Endothelial cell of umbilical vein (primary cell): ENCODE results near the gene BAD. TPM values are rescaled to one million over a fixed set of nuclear protein-coding genes. Genes with fewer than 3 reads are reported as not detected.

Source experiments
- BruUV-seq: library from RNA; stranded (reverse); fragments of 400-500 nt; replicated peaks from 2 replicates; lab custom pipeline; 2021; lab: Mats Ljungman, UMichigan
- CTCF ChIA-PET: fragments of 300-600, 350-600 bp; sonication (Branson Sonifier 250); formaldehyde crosslinking; loops from one replicate; lab custom pipeline; 2021; ENCODE audit warnings: antibody characterized with exemption, inconsistent platforms; lab: Charles Lee
- POLR2A ChIA-PET: fragments of 300-600, 350-600 bp; sonication (Branson Sonifier 250); formaldehyde crosslinking; loops from one replicate; lab custom pipeline; 2021; ENCODE audit warnings: antibody characterized with exemption, inconsistent platforms; lab: Charles Lee
- DNase-seq: peaks from one replicate; pipeline ENCODE4 v3.0.0-alpha.2; 2011; ENCODE audit warnings: low read depth, low spot score
- FAIRE-seq: peaks from 2 replicates; lab custom pipeline; 2011; peaks lifted over from hg19 to GRCh38; lab: Jason Lieb, UNC
- H2AFZ ChIP-seq: 2 replicates; pipeline ENCODE4 v1.6.0; 2012; ENCODE audit warnings: low read depth, low read length, control low read depth, inconsistent platforms
- H3K27ac ChIP-seq: 2 replicates; pipeline ENCODE4 v1.5.1; 2011; ENCODE audit warnings: low read depth, mild to moderate bottlenecking, control low read depth, low read length, moderate library complexity; ENCODE audit not compliant: insufficient read depth
- H3K27me3 ChIP-seq, 2 experiments: 2 replicates each; pipeline versions ENCODE4 v1.6.0 to v1.6.1; 2011; ENCODE audit warnings: low read length in 2 of 2, mixed read lengths in 1 of 2; ENCODE audit not compliant: control insufficient read depth in 2 of 2, insufficient read depth in 2 of 2
- H3K36me3 ChIP-seq, 2 experiments: 2 replicates in 1 of 2; 3 replicates in 1 of 2; pipeline ENCODE4 v1.5.1; 2011; ENCODE audit warnings: low read length in 2 of 2, mild to moderate bottlenecking in 1 of 2, moderate library complexity in 1 of 2; ENCODE audit not compliant: control insufficient read depth in 2 of 2, insufficient read depth in 2 of 2; ENCODE audit errors: extremely low read depth in 1 of 2
- H3K4me1 ChIP-seq: 3 replicates; pipeline ENCODE4 v1.5.1; 2011; ENCODE audit warnings: mild to moderate bottlenecking, low read length; ENCODE audit not compliant: control insufficient read depth, insufficient read depth; ENCODE audit errors: extremely low read depth
- H3K4me2 ChIP-seq: 2 replicates; pipeline ENCODE4 v1.6.1; 2011; ENCODE audit warnings: low read length, control low read depth, mixed read lengths; ENCODE audit not compliant: insufficient read depth
- H3K4me3 ChIP-seq, 3 experiments: fragments of 200-600 bp in 1 of 3; sonication (generic), shearing (Covaris generic) in 1 of 3; replicated peaks in 1 of 3; 2 replicates each; pipeline ENCODE4 v1.5.1; 2011 to 2016; ENCODE audit warnings: control low read depth in 3 of 3, low read length in 3 of 3, mild to moderate bottlenecking in 2 of 3, inconsistent platforms in 1 of 3, low read depth in 1 of 3, moderate library complexity in 1 of 3; ENCODE audit not compliant: insufficient read depth in 1 of 3
- H3K79me2 ChIP-seq: 2 replicates; pipeline ENCODE4 v1.6.0; 2012; ENCODE audit warnings: low read length, inconsistent platforms; ENCODE audit not compliant: control insufficient read depth, insufficient read depth
- H3K9ac ChIP-seq: replicated peaks from 2 replicates; pipeline ENCODE3; 2011; ENCODE audit warnings: low read length, control low read depth; ENCODE audit not compliant: insufficient read depth; ENCODE audit errors: extremely low read depth
- H3K9me1 ChIP-seq: replicated peaks from 3 replicates; pipeline ENCODE4 v1.6.0; 2011; ENCODE audit warnings: mild to moderate bottlenecking, low read length; ENCODE audit not compliant: control insufficient read depth, insufficient read depth; ENCODE audit errors: extremely low read depth
- H3K9me3 ChIP-seq: replicated peaks from 2 replicates; pipeline ENCODE4 v1.5.1; 2012; ENCODE audit warnings: low read length, inconsistent platforms; ENCODE audit not compliant: control insufficient read depth, insufficient read depth
- H4K20me1 ChIP-seq: replicated peaks from 2 replicates; pipeline ENCODE3; 2011; ENCODE audit warnings: mild to moderate bottlenecking, low read length; ENCODE audit not compliant: control insufficient read depth, insufficient read depth; ENCODE audit errors: extremely low read depth
- EZH2 ChIP-seq: IDR thresholded peaks from 2 replicates; pipeline ENCODE4 v1.6.1; 2012; ENCODE audit warnings: borderline replicate concordance, low read depth, mild to moderate bottlenecking, moderate library complexity, low read length, inconsistent platforms; ENCODE audit not compliant: severe bottlenecking
- FOS ChIP-seq: IDR thresholded peaks from 2 replicates; pipeline ENCODE4 v1.6.1; 2011; ENCODE audit warnings: mild to moderate bottlenecking, low read length, moderate library complexity, borderline replicate concordance; ENCODE audit not compliant: insufficient read depth
- JUN ChIP-seq: IDR thresholded peaks from 2 replicates; pipeline ENCODE4 v1.6.1; 2011; ENCODE audit warnings: borderline replicate concordance, low read depth; ENCODE audit not compliant: insufficient read length, insufficient read depth
- POLR2A ChIP-seq: IDR thresholded peaks from 2 replicates; pipeline ENCODE4 v1.6.1; 2012; ENCODE audit warnings: low read depth, mild to moderate bottlenecking, control low read depth, low read length
- POLR2AphosphoS5 ChIP-seq: IDR thresholded peaks from 2 replicates; pipeline ENCODE4 v1.6.1; 2012; ENCODE audit warnings: low read depth, mild to moderate bottlenecking, control low read depth, low read length, moderate library complexity; ENCODE audit not compliant: insufficient read depth
- dilution Hi-C: fragments of 300-500 bp; cut with MboI; formaldehyde crosslinking; loops from one replicate; pipeline ENCODE4 v1.15.0; 2019; ENCODE audit warnings: low sequenced_read_pairs; ENCODE audit not compliant: extremely low pct_ligation_motif_present
- intact Hi-C: fragments of 100-400 bp; cut with micrococcal nuclease; formaldehyde crosslinking; loops from one replicate; pipeline ENCODE4 v1.10.0; 2022
- polyA plus RNA-seq, 4 experiments: library from polyadenylated mRNA; depleted of rRNA in 3 of 4; stranded (reverse) in 3 of 4; unstranded in 1 of 4; fragments of >200 nt; gene quantifications; 2 replicates each; pipeline versions ENCODE4 v1.2.1 to v1.2.3, GENCODE V29; 2011 to 2012; ENCODE audit warnings: missing spikeins in 1 of 4
- total RNA-seq: library from RNA; stranded (reverse); gene quantifications from 2 replicates; pipeline ENCODE4 v1.2.3, GENCODE V29; 2021
- TF ChIP-seq, protein P1 (sequence below), 2 donors: IDR thresholded peaks; 1 replicate in 1 of 2; 2 replicates in 1 of 2; pipeline ENCODE4 v1.5.1; 2011; ENCODE audit warnings: low read length in 2 of 2, mild to moderate bottlenecking in 2 of 2, moderate library complexity in 2 of 2, control low read depth in 1 of 2, inconsistent platforms in 1 of 2, low read depth in 1 of 2; ENCODE audit not compliant: insufficient read depth in 1 of 2; ENCODE audit errors: extremely low read depth in 1 of 2
- TF ChIP-seq, protein P2 (sequence below): IDR thresholded peaks from 2 replicates; pipeline ENCODE4 v1.6.1; 2011; ENCODE audit not compliant: insufficient read depth, insufficient read length

BAD gene
- total and polyA plus RNA-seq, 2 donors (not counting 3 experiments of a cell fraction or from before 2014, with no cell fraction given): 65.3 to 88.0 TPM

DNA sequence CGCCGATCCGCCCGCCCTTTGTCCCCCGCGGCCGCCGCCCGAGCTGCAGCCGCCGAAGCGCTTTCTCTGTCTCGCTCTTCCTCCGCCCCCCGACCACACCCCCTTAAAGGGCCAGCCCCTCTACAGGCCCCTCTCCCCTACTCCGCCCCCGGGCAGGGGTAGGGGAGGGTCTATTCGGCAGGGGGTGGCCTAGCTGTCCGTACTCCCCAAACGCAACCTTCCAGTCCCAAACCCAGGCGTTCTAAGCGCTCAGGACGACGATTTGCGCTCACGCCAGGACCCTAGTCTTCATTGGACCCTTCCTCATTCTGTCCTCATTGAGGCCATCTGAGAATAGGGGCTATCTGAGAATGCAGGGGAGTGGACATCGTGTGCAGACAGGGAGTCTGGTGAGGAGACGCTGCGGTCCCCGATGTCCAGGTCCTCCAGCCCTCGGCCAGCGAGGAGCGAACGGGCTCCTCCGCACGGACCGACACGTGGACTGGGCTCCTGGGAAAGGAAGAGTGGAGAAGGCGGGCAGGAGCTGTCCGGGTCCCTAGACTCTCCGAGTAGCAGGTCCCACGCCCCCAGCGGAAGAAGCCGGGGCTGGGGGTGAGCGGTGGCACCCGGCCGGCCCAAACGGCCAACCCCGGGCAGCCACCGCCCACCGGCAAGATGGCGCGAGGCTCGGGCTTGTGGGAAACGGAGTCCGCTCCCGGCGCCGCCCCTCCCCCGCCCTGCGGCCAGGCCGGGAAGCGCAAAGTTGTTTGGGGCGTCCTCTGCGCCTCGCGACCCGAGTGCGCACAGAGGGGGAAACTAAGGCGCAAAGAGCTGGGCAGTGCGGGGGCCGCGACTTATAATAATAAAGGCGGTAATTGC lies 37.4 kb downstream of the BAD start, which contains the start of gene PPP1R14B:
PPP1R14B (minus strand) TSS at position 73 of the 858 bp plus-strand sequence. CDS start 270 bp downstream, outside the sequence.
- Histone ChIP-seq H4K20me1 (no peaks in the 10 kb centered on the region), H3K4me2 (peak within 1 kb of the TSS; percentile 89), H3K9me3 (no peaks in the 10 kb centered on the region), H3K27ac (peak within 1 kb of the TSS; percentile 47), H3K9ac (peak within 1 kb of the TSS; percentile 67), H3K36me3 (peaks cover 0 to 12% of the 10 kb centered on the region in 2 experiments), H3K4me1 (peaks cover 28% of the 10 kb centered on the region), H2AFZ (peak within 1 kb of the TSS; percentile 35), H3K27me3 (no peaks in the 10 kb centered on the region), H3K9me1 (no peaks in the 10 kb centered on the region), H3K4me3 (peak within 1 kb of the TSS; percentile 67 to 78 (median 75)), H3K79me2 (peaks cover 42% of the 10 kb centered on the region)
- peak; percentile 74 for TF ChIP-seq POLR2AphosphoS5
- TF ChIP-seq JUN: no peak
- no peak for TF ChIP-seq EZH2
- peak; percentile 14 for TF ChIP-seq POLR2A
- TF ChIP-seq, protein P1, sequence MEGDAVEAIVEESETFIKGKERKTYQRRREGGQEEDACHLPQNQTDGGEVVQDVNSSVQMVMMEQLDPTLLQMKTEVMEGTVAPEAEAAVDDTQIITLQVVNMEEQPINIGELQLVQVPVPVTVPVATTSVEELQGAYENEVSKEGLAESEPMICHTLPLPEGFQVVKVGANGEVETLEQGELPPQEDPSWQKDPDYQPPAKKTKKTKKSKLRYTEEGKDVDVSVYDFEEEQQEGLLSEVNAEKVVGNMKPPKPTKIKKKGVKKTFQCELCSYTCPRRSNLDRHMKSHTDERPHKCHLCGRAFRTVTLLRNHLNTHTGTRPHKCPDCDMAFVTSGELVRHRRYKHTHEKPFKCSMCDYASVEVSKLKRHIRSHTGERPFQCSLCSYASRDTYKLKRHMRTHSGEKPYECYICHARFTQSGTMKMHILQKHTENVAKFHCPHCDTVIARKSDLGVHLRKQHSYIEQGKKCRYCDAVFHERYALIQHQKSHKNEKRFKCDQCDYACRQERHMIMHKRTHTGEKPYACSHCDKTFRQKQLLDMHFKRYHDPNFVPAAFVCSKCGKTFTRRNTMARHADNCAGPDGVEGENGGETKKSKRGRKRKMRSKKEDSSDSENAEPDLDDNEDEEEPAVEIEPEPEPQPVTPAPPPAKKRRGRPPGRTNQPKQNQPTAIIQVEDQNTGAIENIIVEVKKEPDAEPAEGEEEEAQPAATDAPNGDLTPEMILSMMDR (IDR thresholded peaks at IDR 0.05; ENCODE audit: extremely low read depth in 1 of 2, insufficient read depth in 1 of 2, low read depth in 1 of 2, low read length in 2 of 2): no peak
- TF ChIP-seq FOS: no peak
- TF ChIP-seq, protein P2, sequence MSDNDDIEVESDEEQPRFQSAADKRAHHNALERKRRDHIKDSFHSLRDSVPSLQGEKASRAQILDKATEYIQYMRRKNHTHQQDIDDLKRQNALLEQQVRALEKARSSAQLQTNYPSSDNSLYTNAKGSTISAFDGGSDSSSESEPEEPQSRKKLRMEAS: peak; percentile 74
- FAIRE-seq (peak; percentile 83), DNase-seq (peak; percentile 80)
- intact Hi-C loops (loop anchor here (1.0 to 2.0 kb wide), 2 partner anchors 22 to 38 kb away; partner anchors contain the start of genes BAD and GPR137), dilution Hi-C loops (no loop called here)
- ChIA-PET CTCF (interaction anchor here (0.7 to 5.0 kb wide), 8 partner anchors 21 to 84 kb away, joined by 3 to 36 read pairs (median 6); partner anchors contain the start of genes CATSPERZ and ESRRA), POLR2A (interaction anchor here (0.6 to 2.2 kb wide), 2 partner anchors 16 to 21 kb away, joined by 4 to 10 read pairs; no protein-coding TSS in a partner anchor)
- no TSS peak for BruUV-seq
